KMS-11 (cell line): Measurements from ENCODE around the gene ST8SIA6.

Experiments used
- H2AFZ ChIP-seq: fragments of 200-600 bp; sonication (generic); 2 replicates; pipeline ENCODE4 v1.6.1; 2016; ENCODE audit warnings: antibody characterized with exemption, mixed run types, low read depth
- H3K27ac ChIP-seq: fragments of 200-600 bp; sonication (generic); 2 replicates; pipeline ENCODE4 v1.6.1; 2016; ENCODE audit warnings: mild to moderate bottlenecking, mixed run types
- H3K27me3 ChIP-seq: fragments of 200-600 bp; sonication (generic); 2 replicates; pipeline ENCODE4 v1.6.1; 2017; ENCODE audit warnings: mild to moderate bottlenecking, low read depth, mixed run types, moderate library complexity; ENCODE audit not compliant: insufficient read depth
- H3K36me3 ChIP-seq: fragments of 200-600 bp; sonication (generic); 2 replicates; pipeline ENCODE4 v1.6.1; 2017; ENCODE audit warnings: mild to moderate bottlenecking, mixed run types; ENCODE audit not compliant: insufficient read depth
- H3K4me1 ChIP-seq: fragments of 200-600 bp; sonication (generic); 2 replicates; pipeline ENCODE4 v1.6.1; 2016; ENCODE audit warnings: mild to moderate bottlenecking, low read depth, mixed run types; ENCODE audit not compliant: poor library complexity, severe bottlenecking
- H3K4me2 ChIP-seq: fragments of 200-600 bp; sonication (generic); 2 replicates; pipeline ENCODE4 v1.7.0; 2016; ENCODE audit warnings: mild to moderate bottlenecking, mixed run types
- H3K4me3 ChIP-seq: fragments of 200-600 bp; sonication (generic); IDR thresholded peaks from 2 replicates; pipeline ENCODE4 v1.6.1; 2017; ENCODE audit warnings: low read depth, low read length, mixed read lengths; ENCODE audit not compliant: insufficient read depth
- H3K79me2 ChIP-seq: fragments of 200-600 bp; sonication (generic); 2 replicates; pipeline ENCODE4 v1.6.1; 2016; ENCODE audit warnings: low read depth, mixed run types; ENCODE audit not compliant: insufficient read depth
- H3K9ac ChIP-seq: fragments of 200-600 bp; sonication (generic); 2 replicates; pipeline ENCODE4 v1.6.1; 2016; ENCODE audit warnings: mild to moderate bottlenecking, mixed run types
- H4K20me1 ChIP-seq: fragments of 200-600 bp; sonication (generic); 2 replicates; pipeline ENCODE4 v1.6.1; 2016; ENCODE audit warnings: mild to moderate bottlenecking, mixed run types; ENCODE audit not compliant: insufficient read depth
- TF ChIP-seq, protein P1 (sequence below): fragments of 200-600 bp; sonication (generic); conservative IDR thresholded peaks from 2 replicates; pipeline ENCODE4 v1.6.1; 2017; ENCODE audit warnings: low read depth, mild to moderate bottlenecking, antibody characterized with exemption, low read length, moderate library complexity, mixed read lengths

ST8SIA6 gene

DNA sequence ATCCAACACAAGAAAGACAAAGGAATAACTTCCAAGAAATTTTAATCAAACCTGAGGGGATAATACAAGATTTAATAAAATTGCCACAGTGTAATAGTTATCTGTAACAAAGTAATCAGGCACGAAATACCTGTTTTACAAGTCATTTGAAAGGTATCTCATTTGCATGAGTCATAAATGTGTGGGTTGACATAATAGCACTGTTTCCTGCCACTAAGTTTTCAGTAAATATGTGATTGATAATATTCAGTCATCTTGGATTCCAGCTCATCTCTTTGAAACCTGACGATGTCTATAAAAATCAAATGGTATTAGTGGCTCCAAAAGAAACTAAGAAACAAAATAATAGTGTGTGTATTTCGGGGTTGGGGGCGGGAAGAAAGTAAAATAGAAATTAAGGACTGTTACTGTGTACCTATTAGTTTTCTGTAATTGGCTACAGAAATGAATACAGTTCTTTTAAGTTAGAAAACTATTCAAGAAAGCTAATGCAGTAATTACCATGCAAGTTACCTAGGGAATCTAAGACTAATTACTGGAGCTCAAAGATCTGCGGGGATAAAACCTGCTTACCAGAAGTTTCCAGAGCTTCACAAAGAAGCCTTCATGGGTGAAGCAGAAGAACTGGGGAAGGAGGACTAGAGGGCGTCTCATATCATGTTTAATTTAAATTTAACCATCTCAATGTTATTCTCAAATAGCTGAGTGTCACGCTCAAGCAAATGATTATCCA, 100.7 kb downstream of the ST8SIA6 start:
- H3K4me3 ChIP-seq, result no peak overlapping the region
- H3K4me2 ChIP-seq, result no peak overlapping the region
- H2AFZ ChIP-seq, result no peak overlapping the region
- no peak overlapping the region for H3K27ac ChIP-seq
- TF ChIP-seq, protein P1, sequence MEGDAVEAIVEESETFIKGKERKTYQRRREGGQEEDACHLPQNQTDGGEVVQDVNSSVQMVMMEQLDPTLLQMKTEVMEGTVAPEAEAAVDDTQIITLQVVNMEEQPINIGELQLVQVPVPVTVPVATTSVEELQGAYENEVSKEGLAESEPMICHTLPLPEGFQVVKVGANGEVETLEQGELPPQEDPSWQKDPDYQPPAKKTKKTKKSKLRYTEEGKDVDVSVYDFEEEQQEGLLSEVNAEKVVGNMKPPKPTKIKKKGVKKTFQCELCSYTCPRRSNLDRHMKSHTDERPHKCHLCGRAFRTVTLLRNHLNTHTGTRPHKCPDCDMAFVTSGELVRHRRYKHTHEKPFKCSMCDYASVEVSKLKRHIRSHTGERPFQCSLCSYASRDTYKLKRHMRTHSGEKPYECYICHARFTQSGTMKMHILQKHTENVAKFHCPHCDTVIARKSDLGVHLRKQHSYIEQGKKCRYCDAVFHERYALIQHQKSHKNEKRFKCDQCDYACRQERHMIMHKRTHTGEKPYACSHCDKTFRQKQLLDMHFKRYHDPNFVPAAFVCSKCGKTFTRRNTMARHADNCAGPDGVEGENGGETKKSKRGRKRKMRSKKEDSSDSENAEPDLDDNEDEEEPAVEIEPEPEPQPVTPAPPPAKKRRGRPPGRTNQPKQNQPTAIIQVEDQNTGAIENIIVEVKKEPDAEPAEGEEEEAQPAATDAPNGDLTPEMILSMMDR, result no peak
- H4K20me1 ChIP-seq, result no peaks in the 10 kb centered on the region
- H3K9ac ChIP-seq, result no peak overlapping the region
- no peaks in the 10 kb centered on the region for H3K79me2 ChIP-seq
- H3K36me3 ChIP-seq, result no peaks in the 10 kb centered on the region
- H3K27me3 ChIP-seq, result no peaks in the 10 kb centered on the region
- no peaks in the 10 kb centered on the region for H3K4me1 ChIP-seq

DNA sequence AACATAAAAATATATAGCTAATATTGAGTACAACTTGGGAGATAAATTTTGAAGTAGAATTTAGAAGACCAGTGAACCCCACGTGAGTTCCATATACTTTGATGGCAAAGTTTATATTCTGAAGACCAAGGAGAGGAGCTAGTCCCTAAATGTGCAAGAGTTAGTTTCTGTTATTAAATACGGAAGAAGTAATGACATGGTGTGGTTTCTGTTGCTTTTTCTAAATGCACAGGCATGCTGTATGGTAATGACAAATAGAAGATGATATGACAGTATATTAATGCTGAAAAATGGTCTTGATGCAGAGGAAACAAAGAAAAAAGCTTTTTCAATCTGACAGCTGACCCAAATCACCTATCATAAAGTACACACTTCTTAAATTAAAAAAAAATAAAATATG, 101.8 kb downstream of the ST8SIA6 start:
- Histone ChIP-seq H3K36me3 (no peaks in the 10 kb centered on the region), H3K4me3 (no peak overlapping the region), H3K27ac (no peak overlapping the region), H3K9ac (no peak overlapping the region), H3K4me2 (no peak overlapping the region), H2AFZ (no peak overlapping the region), H3K79me2 (no peaks in the 10 kb centered on the region), H3K4me1 (no peaks in the 10 kb centered on the region), H4K20me1 (no peaks in the 10 kb centered on the region), H3K27me3 (no peaks in the 10 kb centered on the region)
- TF ChIP-seq, protein P1, result no peak

DNA sequence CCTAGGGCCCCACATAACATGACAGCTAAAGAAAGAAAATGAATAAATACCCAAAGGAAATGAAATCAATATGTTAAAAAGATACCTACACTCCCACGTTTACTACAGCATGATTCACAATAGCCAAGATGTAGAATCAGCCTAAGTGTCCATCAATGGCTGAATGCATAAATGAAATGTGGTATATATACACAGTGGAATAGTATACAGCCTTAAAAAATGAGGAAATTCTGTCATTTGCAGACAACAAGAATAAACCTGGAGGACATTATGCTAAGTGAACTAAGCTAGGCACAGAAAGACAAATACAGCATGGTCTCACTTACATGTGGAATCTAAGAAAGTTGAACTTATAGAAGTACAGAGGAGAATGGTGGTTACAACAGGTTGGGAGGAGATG, 102.9 kb downstream of the ST8SIA6 start:
- no peak overlapping the region for H3K4me3 ChIP-seq
- no peak overlapping the region for H3K4me2 ChIP-seq
- H4K20me1 ChIP-seq, result no peaks in the 10 kb centered on the region
- H3K9ac ChIP-seq, result no peak overlapping the region
- H3K79me2 ChIP-seq, result no peaks in the 10 kb centered on the region
- TF ChIP-seq, protein P1, result no peak
- H3K36me3 ChIP-seq, result no peaks in the 10 kb centered on the region
- H3K4me1 ChIP-seq, result no peaks in the 10 kb centered on the region
- no peaks in the 10 kb centered on the region for H3K27me3 ChIP-seq
- H2AFZ ChIP-seq, result no peak overlapping the region
- H3K27ac ChIP-seq, result no peak overlapping the region

DNA sequence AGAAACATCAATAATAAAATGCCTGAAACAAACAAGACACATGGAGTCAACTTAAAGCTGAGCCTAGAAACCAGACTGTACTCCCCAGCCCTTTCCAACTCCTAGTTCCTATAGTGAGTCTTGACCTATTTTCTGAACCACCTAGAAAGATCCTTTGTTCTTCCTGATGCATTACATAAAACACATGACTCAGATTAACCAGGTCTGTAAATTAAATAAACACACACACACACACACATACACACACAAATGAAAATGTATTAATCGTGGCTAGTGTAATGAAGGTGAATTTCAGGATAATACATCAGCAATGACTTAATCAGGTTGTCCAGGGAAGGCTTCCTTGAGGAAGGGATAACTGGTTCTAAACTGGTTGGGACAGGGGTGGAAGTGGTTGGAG, 104.7 kb downstream of the ST8SIA6 start:
- H2AFZ ChIP-seq, result no peak overlapping the region
- no peak overlapping the region for H3K4me3 ChIP-seq
- no peaks in the 10 kb centered on the region for H3K79me2 ChIP-seq
- H3K36me3 ChIP-seq, result no peaks in the 10 kb centered on the region
- TF ChIP-seq, protein P1, result no peak
- H3K27me3 ChIP-seq, result no peaks in the 10 kb centered on the region
- H3K4me1 ChIP-seq, result no peaks in the 10 kb centered on the region
- H3K27ac ChIP-seq, result no peak overlapping the region
- no peak overlapping the region for H3K4me2 ChIP-seq
- no peaks in the 10 kb centered on the region for H4K20me1 ChIP-seq
- no peak overlapping the region for H3K9ac ChIP-seq
